HEK293 (cell line): Measurements from ENCODE around the gene PTK7.
A peak's percentile ranks its signal among the peaks of the same experiment; 100 is the strongest.

Source experiments
- CTCF ChIA-PET: fragments of 350-600 bp; formaldehyde crosslinking; extraction: SDS; loops from one replicate; lab custom pipeline; 2021; ENCODE audit warnings: antibody characterized with exemption; lab: Yijun Ruan, JAX
- POLR2A ChIA-PET: fragments of 300-600 bp; formaldehyde crosslinking; extraction: SDS; loops from one replicate; lab custom pipeline; 2020; ENCODE audit warnings: antibody characterized with exemption, inconsistent platforms; lab: Yijun Ruan, JAX
- H3K27ac ChIP-seq: fragments of 200-500 bp; sonication (Bioruptor generic); 2 replicates; pipeline ENCODE4 v1.5.1; 2014; ENCODE audit warnings: low read depth, low read length, control low read depth, inconsistent platforms; ENCODE audit errors: extremely low read depth
- H3K36me3 ChIP-seq, 2 experiments: fragments of 200-500 bp in 1 of 2; sonication (Bioruptor generic) in 1 of 2; 1 replicate in 1 of 2; 2 replicates in 1 of 2; pipeline ENCODE4 v1.5.1; 2014 to 2017; ENCODE audit warnings: inconsistent platforms in 2 of 2, low read length in 2 of 2; ENCODE audit not compliant: control insufficient read depth in 2 of 2, insufficient read depth in 1 of 2
- H3K4me1 ChIP-seq: fragments of 200-500 bp; sonication (Bioruptor generic); 2 replicates; pipeline ENCODE4 v1.5.1; 2014; ENCODE audit warnings: mild to moderate bottlenecking, low read length, inconsistent platforms; ENCODE audit not compliant: control insufficient read depth, insufficient read depth
- H3K4me3 ChIP-seq: 2 replicates; pipeline ENCODE4 v1.5.1; 2011; ENCODE audit warnings: low read depth, mild to moderate bottlenecking, control low read depth, low read length, moderate library complexity
- H3K9me3 ChIP-seq: fragments of 200-500 bp; sonication (Bioruptor generic); 2 replicates; pipeline ENCODE4 v1.5.1; 2014; ENCODE audit warnings: low read depth, low read length, inconsistent platforms; ENCODE audit not compliant: control insufficient read depth, insufficient read depth
- GLIS2 ChIP-seq: fragments of 450-650 bp; formaldehyde crosslinking; IDR thresholded peaks from 2 replicates; pipeline ENCODE4 v1.5.1; 2016; ENCODE audit warnings: missing biosample characterization, missing genetic modification characterization
- IKZF3 ChIP-seq: fragments of 450-650 bp; IDR thresholded peaks from 2 replicates; pipeline ENCODE4 v1.5.0; 2018; ENCODE audit warnings: missing biosample characterization, mild to moderate bottlenecking, missing genetic modification characterization, moderate library complexity
- OSR2 ChIP-seq: fragments of 450-650 bp; formaldehyde crosslinking; IDR thresholded peaks from 2 replicates; pipeline ENCODE4 v1.5.1; 2016; ENCODE audit warnings: missing biosample characterization, missing genetic modification characterization
- PRDM10 ChIP-seq: fragments of 450-650 bp; formaldehyde crosslinking; IDR thresholded peaks from 2 replicates; pipeline ENCODE4 v1.5.1; 2016; ENCODE audit warnings: missing biosample characterization, missing genetic modification characterization
- PRDM6 ChIP-seq: fragments of 450-650 bp; formaldehyde crosslinking; IDR thresholded peaks from 2 replicates; pipeline ENCODE4 v1.5.1; 2017; ENCODE audit warnings: missing biosample characterization, missing genetic modification characterization
- RBAK ChIP-seq: fragments of 450-650 bp; formaldehyde crosslinking; IDR thresholded peaks from 2 replicates; pipeline ENCODE4 v1.5.1; 2016; ENCODE audit warnings: missing biosample characterization, missing genetic modification characterization
- SP7 ChIP-seq: fragments of 450-650 bp; formaldehyde crosslinking; IDR thresholded peaks from 2 replicates; pipeline ENCODE4 v1.5.1; 2016; ENCODE audit warnings: missing biosample characterization, missing genetic modification characterization
- ZBTB20 ChIP-seq: fragments of 450-650 bp; formaldehyde crosslinking; IDR thresholded peaks from 2 replicates; pipeline ENCODE4 v1.5.1; 2016; ENCODE audit warnings: missing biosample characterization, missing genetic modification characterization
- ZBTB44 ChIP-seq: fragments of 450-650 bp; IDR thresholded peaks from 2 replicates; pipeline ENCODE4 v1.5.1; 2018; ENCODE audit warnings: missing biosample characterization, mild to moderate bottlenecking, missing genetic modification characterization
- ZFHX2 ChIP-seq: fragments of 450-650 bp; formaldehyde crosslinking; conservative IDR thresholded peaks from 2 replicates; pipeline ENCODE4 v1.5.1; 2016; ENCODE audit warnings: missing biosample characterization, missing genetic modification characterization
- ZNF202 ChIP-seq: fragments of 450-650 bp; formaldehyde crosslinking; IDR thresholded peaks from 2 replicates; pipeline ENCODE4 v1.5.1; 2016; ENCODE audit warnings: missing biosample characterization, missing genetic modification characterization, borderline replicate concordance
- ZNF24 ChIP-seq: fragments of 450-650 bp; formaldehyde crosslinking; IDR thresholded peaks from 2 replicates; pipeline ENCODE4 v1.5.1; 2016; ENCODE audit warnings: missing biosample characterization, missing genetic modification characterization
- ZNF362 ChIP-seq: fragments of 450-650 bp; formaldehyde crosslinking; IDR thresholded peaks from 2 replicates; pipeline ENCODE4 v1.5.1; 2016; ENCODE audit warnings: missing biosample characterization, missing genetic modification characterization
- ZNF596 ChIP-seq: fragments of 450-650 bp; IDR thresholded peaks from 2 replicates; pipeline ENCODE4 v1.5.0; 2018; ENCODE audit warnings: missing biosample characterization, mild to moderate bottlenecking, missing genetic modification characterization, moderate library complexity
- ZNF600 ChIP-seq: fragments of 450-650 bp; formaldehyde crosslinking; IDR thresholded peaks from 2 replicates; pipeline ENCODE4 v1.5.1; 2016; ENCODE audit warnings: missing biosample characterization, missing genetic modification characterization

Gene PTK7

GRCh38 chr6:43107344-43108062 lies 31.4 kb downstream of the PTK7 start:
- H3K4me3 ChIP-seq: no peak overlapping the region
- peak; percentile 20; the same call in 1 of the 2 replicates for TF ChIP-seq OSR2
- TF ChIP-seq PRDM6 (tag by site-specific recombination): 0 out of 2 replicates have a peak, but pooled peaks have one; percentile 12
- TF ChIP-seq SP7: peak; percentile 93
- TF ChIP-seq ZNF362 (tag by site-specific recombination): no peak
- TF ChIP-seq, all 188 proteins: peak for 3
- POLR2A ChIA-PET: no interaction called here
- CTCF ChIA-PET: interaction anchor here (0.6 to 1.2 kb wide), 4 partner anchors 16 to 651 kb away, joined by 3 to 6 read pairs (median 4); partner anchors contain the start of genes KLHDC3 and MEA1
- Histone ChIP-seq H3K4me1 (peaks cover 11% of the 10 kb centered on the region), H3K27ac (no peak overlapping the region), H3K36me3 (no peaks in the 10 kb centered on the region), H3K9me3 (no peaks in the 10 kb centered on the region)

GRCh38 chr6:43113431-43114260 lies 37.5 kb downstream of the PTK7 start:
- TF ChIP-seq ZBTB20 (tag by site-specific recombination) (peak; percentile 80), PRDM10 (peak; percentile 77), IKZF3 (tag by site-specific recombination) (0 out of 2 replicates have a peak, but pooled peaks have one; percentile 7), RBAK (tag by site-specific recombination) (no peak), ZNF24 (tag by site-specific recombination) (no peak), ZNF600 (tag by site-specific recombination) (peak; percentile 33; the same call in 1 of the 2 replicates), ZFHX2 (tag by site-specific recombination) (peak; percentile 64), GLIS2 (tag by site-specific recombination) (no peak), ZNF596 (tag by site-specific recombination) (no peak), ZBTB44 (0 out of 2 replicates have a peak, but pooled peaks have one; percentile 44), ZNF202 (tag by site-specific recombination) (no peak)
- ChIA-PET POLR2A (no interaction called here), CTCF (interaction anchor here (0.6 to 0.7 kb wide), 4 partner anchors 30 to 431 kb away, joined by 3 read pairs; no protein-coding TSS in a partner anchor)
- no peaks in the 10 kb centered on the region for H3K36me3 ChIP-seq
- peak overlapping the region; percentile 69 for H3K27ac ChIP-seq
- H3K9me3 ChIP-seq: no peaks in the 10 kb centered on the region
- H3K4me1 ChIP-seq: peaks cover 6% of the 10 kb centered on the region
- H3K4me3 ChIP-seq: no peak overlapping the region
